GM23248 (cell line): ENCODE results near the gene PLGLB1. TPM values are rescaled to one million over a fixed set of nuclear protein-coding genes. Genes with fewer than 3 reads are reported as not detected.
"Not testable (repeated sequence)": the region's sequence is repeated elsewhere in the genome, so short reads cannot be mapped to it uniquely, and the experiment has no call there.

Experiments
- DNase-seq: peaks from one replicate; pipeline ENCODE4 v3.0.0-alpha.2; 2015
- H2AFZ ChIP-seq: fragments of 200-600 bp; sonication (generic); 2 replicates; pipeline ENCODE4 v1.6.1; 2016; ENCODE audit warnings: antibody characterized with exemption
- H3F3A ChIP-seq: fragments of 200-600 bp; sonication (generic); 2 replicates; pipeline ENCODE4 v1.6.1; 2016; ENCODE audit warnings: mild to moderate bottlenecking, antibody characterized with exemption, mixed run types; ENCODE audit not compliant: insufficient read depth
- H3K27ac ChIP-seq: fragments of 200-600 bp; sonication (generic); 2 replicates; pipeline ENCODE4 v1.5.1; 2016; ENCODE audit warnings: mild to moderate bottlenecking
- H3K27me3 ChIP-seq: fragments of 200-600 bp; sonication (generic); replicated peaks from 2 replicates; pipeline ENCODE4 v1.6.1; 2016; ENCODE audit warnings: mild to moderate bottlenecking; ENCODE audit not compliant: insufficient read depth
- H3K36me3 ChIP-seq: fragments of 200-600 bp; sonication (generic); 2 replicates; pipeline ENCODE4 v1.6.1; 2016; ENCODE audit warnings: low read depth, mild to moderate bottlenecking
- H3K4me1 ChIP-seq: fragments of 200-600 bp; sonication (generic); 2 replicates; pipeline ENCODE4 v1.6.1; 2016; ENCODE audit warnings: mild to moderate bottlenecking; ENCODE audit not compliant: insufficient read depth
- H3K4me2 ChIP-seq: fragments of 200-600 bp; sonication (generic); one replicate; pipeline ENCODE4 v1.6.1; 2016; ENCODE audit warnings: mild to moderate bottlenecking; ENCODE audit not compliant: unreplicated experiment
- H3K4me3 ChIP-seq: fragments of 200-600 bp; sonication (generic); 2 replicates; pipeline ENCODE4 v1.5.1; 2016; ENCODE audit warnings: mild to moderate bottlenecking
- H3K79me2 ChIP-seq: fragments of 200-600 bp; sonication (generic); 2 replicates; pipeline ENCODE4 v1.6.1; 2016; ENCODE audit warnings: mild to moderate bottlenecking; ENCODE audit not compliant: insufficient read depth
- H3K9ac ChIP-seq: fragments of 200-600 bp; sonication (generic); 2 replicates; pipeline ENCODE4 v1.6.1; 2016; ENCODE audit warnings: mild to moderate bottlenecking
- H3K9me2 ChIP-seq: fragments of 200-600 bp; sonication (generic); 2 replicates; pipeline ENCODE4 v1.6.1; 2016; ENCODE audit warnings: mixed run types, mild to moderate bottlenecking, moderate library complexity; ENCODE audit not compliant: insufficient read depth
- H3K9me3 ChIP-seq: fragments of 200-600 bp; sonication (generic); one replicate; pipeline ENCODE4 v1.6.1; 2017; ENCODE audit warnings: low read depth
- H4K20me1 ChIP-seq: fragments of 200-600 bp; sonication (generic); 2 replicates; pipeline ENCODE4 v1.6.0; 2016; ENCODE audit not compliant: insufficient read depth
- WGBS, 2 experiments: methylation state at CpG; one replicate each; pipeline ENCODE4 v1.1.6; 2015 to 2017; ENCODE audit warnings: low lambda C conversion rate in 2 of 2, low coverage in 1 of 2; ENCODE audit errors: missing lambda C conversion rate in 2 of 2; 5-methylcytosine and 5-hydroxymethylcytosine counted together
- in situ Hi-C: fragments of 300-500 bp; cut with MboI; formaldehyde crosslinking; loops from 2 replicates; pipeline ENCODE4 v1.15.0; 2020
- polyA plus RNA-seq: library from polyadenylated mRNA; unstranded; fragments of >200 nt; fragmentation: Nextera tagmentation; extraction: Ambion mirVana; gene quantifications from 2 replicates; pipeline ENCODE4 v1.2.1, GENCODE V29; 2016
- total RNA-seq: library from RNA; depleted of rRNA; stranded (reverse); fragments of >200 nt; shearing (Covaris generic); gene quantifications from 2 replicates; pipeline ENCODE4 v1.2.3, GENCODE V29; 2014; rRNA removed

Gene PLGLB1
- total RNA-seq = 0.22 and 0.38 TPM in 2 replicates
- 0.46 and 1.4 TPM in 2 replicates for polyA plus RNA-seq

DNA sequence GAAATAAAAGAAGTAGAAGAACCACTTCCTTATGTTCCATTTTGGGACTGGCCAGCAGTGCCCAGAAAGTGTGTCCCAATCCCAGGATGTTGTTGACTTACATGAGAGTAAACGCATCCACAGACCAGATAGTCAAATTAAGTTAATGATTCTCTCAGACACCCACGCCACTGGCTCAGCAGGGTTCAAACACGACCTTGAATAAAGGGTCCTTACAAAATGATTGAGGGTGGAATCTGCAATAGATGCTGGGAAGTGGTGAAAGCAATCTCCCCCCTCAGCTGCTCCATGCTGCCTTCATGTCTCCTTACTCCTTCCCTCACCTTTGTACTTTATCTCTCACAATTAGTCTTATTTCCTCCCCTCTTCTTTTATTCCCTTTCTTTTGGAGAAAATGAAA is at the start of gene PLGLB1:
PLGLB1 (minus strand) TSS at position 101 of the 400 bp plus-strand sequence; CDS start at position 40, 61 bp downstream.
- DNase-seq, H3F3A ChIP-seq, H3K4me2 ChIP-seq, H3K4me1 ChIP-seq, in situ Hi-C loops, H3K79me2 ChIP-seq, H3K36me3 ChIP-seq, H3K27ac ChIP-seq, H3K9me3 ChIP-seq, H4K20me1 ChIP-seq, H3K9me2 ChIP-seq, H2AFZ ChIP-seq, H3K4me3 ChIP-seq, H3K27me3 ChIP-seq, H3K9ac ChIP-seq: not testable (repeated sequence)
- WGBS, 2 experiments = 0% methylated on average over 1 of the region's 3 CpGs

DNA sequence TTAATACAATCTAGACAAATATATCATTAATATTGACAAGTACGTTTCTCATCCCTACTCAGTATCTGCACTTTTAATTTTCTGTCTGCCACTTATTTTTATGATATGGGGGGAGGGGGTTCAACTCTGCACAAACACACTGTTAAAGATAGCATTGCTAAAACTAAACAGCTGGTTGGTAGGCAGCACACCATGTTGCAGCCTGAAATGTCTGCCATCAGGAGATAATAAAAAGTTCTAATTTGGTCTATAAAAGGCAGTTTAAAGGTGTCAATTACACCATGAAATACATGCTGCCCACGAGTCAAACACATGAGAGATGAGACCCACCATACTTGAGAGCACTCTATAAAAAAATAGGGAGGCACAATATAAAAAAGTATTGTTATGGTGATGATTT is 42.7 kb upstream of the PLGLB1 start:
- H3K9me2 ChIP-seq, H4K20me1 ChIP-seq, H2AFZ ChIP-seq, H3K4me2 ChIP-seq, H3K4me3 ChIP-seq, H3K9ac ChIP-seq, H3K27ac ChIP-seq, H3K36me3 ChIP-seq, H3K9me3 ChIP-seq, in situ Hi-C loops, H3K4me1 ChIP-seq, DNase-seq, H3K27me3 ChIP-seq, H3F3A ChIP-seq: not testable (repeated sequence)
- peaks cover 12% of the 10 kb centered on the region for H3K79me2 ChIP-seq
- 20 to 31% methylated on average over 1 of the region's 2 CpGs for WGBS, 2 experiments

DNA sequence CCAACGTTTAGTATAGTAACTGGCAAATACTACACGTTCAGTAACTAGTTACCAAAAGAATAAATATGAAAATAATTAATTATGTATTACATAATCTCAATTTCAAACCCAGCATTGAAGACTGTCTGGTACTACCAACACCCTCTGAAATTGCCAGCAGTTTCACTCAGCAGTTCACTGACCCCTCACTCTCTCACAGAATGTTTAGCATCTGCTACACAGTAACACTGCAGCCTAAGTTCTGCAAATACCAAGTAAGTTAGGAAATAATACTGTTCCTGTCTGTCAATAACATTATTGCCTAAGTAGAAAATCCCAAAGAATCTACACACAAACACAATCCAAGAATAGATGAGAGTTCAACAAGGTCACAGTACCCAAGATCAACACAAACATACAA is 41.8 kb upstream of the PLGLB1 start:
- DNase-seq, H3K27ac ChIP-seq, H3K9me2 ChIP-seq, H3K9me3 ChIP-seq, H4K20me1 ChIP-seq, H2AFZ ChIP-seq, H3K4me3 ChIP-seq, H3K4me1 ChIP-seq, H3K9ac ChIP-seq, H3K27me3 ChIP-seq, H3K36me3 ChIP-seq, in situ Hi-C loops, H3K4me2 ChIP-seq, H3F3A ChIP-seq: not testable (repeated sequence)
- no CpG with 5 or more reads among the region's 2 CpGs for WGBS, 2 experiments
- peaks cover 12% of the 10 kb centered on the region for H3K79me2 ChIP-seq

- in situ Hi-C loops, H3K9me3 ChIP-seq, DNase-seq, H3K27ac ChIP-seq, H3K4me1 ChIP-seq, H3K9me2 ChIP-seq, H3K36me3 ChIP-seq, H4K20me1 ChIP-seq, H3K27me3 ChIP-seq, H2AFZ ChIP-seq, H3K9ac ChIP-seq, H3K79me2 ChIP-seq, H3F3A ChIP-seq, H3K4me3 ChIP-seq, H3K4me2 ChIP-seq: not testable (repeated sequence)
- WGBS, 2 experiments = no CpG with 5 or more reads among the region's 1 CpG
Observed at GRCh38 chr2:87061519-87061918, 39.9 kb upstream of the PLGLB1 start.

GRCh38 chr2:87057606-87058005 is 36.0 kb upstream of the PLGLB1 start:
- H3K9me2 ChIP-seq, H3K4me2 ChIP-seq, H3K36me3 ChIP-seq, H3K9me3 ChIP-seq, H4K20me1 ChIP-seq, H3K27me3 ChIP-seq, DNase-seq, H3K79me2 ChIP-seq, H2AFZ ChIP-seq, H3K4me3 ChIP-seq, in situ Hi-C loops, H3K9ac ChIP-seq, H3K27ac ChIP-seq, H3K4me1 ChIP-seq, H3F3A ChIP-seq: not testable (repeated sequence)
- 96 to 99% methylated on average over 3 of the region's 4 CpGs for WGBS, 2 experiments

DNA sequence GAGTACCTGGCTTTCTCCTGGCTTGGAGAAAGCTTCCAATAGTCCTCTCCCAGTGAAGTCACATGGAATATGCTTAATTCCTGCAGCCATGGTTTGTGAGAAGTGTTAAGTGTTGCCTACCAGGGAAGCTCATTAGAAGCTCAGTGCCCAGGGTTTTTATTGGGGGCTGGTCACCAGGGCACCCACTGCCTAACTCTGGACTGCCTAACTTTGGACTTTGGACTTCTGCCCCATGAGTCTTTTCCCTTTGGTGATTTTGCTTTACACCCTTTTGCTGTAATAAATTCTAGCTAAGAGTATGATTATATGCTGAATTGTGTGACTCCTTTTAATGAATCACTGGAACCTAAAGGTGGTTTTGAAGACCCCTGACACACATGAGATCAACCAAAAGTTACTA is 35.2 kb upstream of the PLGLB1 start:
- H2AFZ ChIP-seq, H3F3A ChIP-seq, H3K27ac ChIP-seq, H3K4me1 ChIP-seq, H3K4me3 ChIP-seq, H3K4me2 ChIP-seq, DNase-seq, H4K20me1 ChIP-seq, in situ Hi-C loops, H3K27me3 ChIP-seq, H3K9ac ChIP-seq, H3K79me2 ChIP-seq, H3K9me3 ChIP-seq, H3K36me3 ChIP-seq, H3K9me2 ChIP-seq: not testable (repeated sequence)

GRCh38 chr2:87056435-87056834 is 34.8 kb upstream of the PLGLB1 start:
- H3K27me3 ChIP-seq, H4K20me1 ChIP-seq, DNase-seq, H3K79me2 ChIP-seq, H3K9me3 ChIP-seq, H2AFZ ChIP-seq, in situ Hi-C loops, H3K36me3 ChIP-seq, H3K27ac ChIP-seq, H3K4me3 ChIP-seq, H3K4me2 ChIP-seq, H3K9me2 ChIP-seq, H3K4me1 ChIP-seq, H3K9ac ChIP-seq, H3F3A ChIP-seq: not testable (repeated sequence)
- no CpG with 5 or more reads among the region's 11 CpGs for WGBS, 2 experiments

DNA sequence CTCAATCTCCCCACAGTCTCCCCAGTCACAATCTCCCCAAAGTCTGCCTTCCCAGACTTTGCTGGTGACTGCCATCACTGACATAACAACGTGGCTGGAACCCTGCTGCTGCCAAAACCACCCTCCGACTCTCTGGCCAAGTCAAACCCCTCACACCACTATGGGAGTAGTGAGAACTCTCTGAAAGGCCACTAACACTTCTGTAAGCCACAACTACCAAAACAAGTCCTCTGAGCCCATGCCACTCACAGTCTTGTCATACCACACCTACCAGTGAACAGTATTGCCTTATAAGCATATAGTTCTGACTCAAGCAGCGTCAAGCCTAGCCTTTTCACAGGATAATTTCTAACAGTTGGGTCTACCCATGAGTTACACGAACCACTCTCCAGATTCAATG is 32.7 kb upstream of the PLGLB1 start:
- H4K20me1 ChIP-seq, H3F3A ChIP-seq, H2AFZ ChIP-seq, H3K27ac ChIP-seq, H3K9me2 ChIP-seq, H3K9ac ChIP-seq, H3K4me2 ChIP-seq, H3K4me1 ChIP-seq, in situ Hi-C loops, H3K4me3 ChIP-seq, DNase-seq, H3K36me3 ChIP-seq, H3K9me3 ChIP-seq, H3K79me2 ChIP-seq, H3K27me3 ChIP-seq: not testable (repeated sequence)
- 95% methylated on average over 2 of the region's 4 CpGs for WGBS, 2 experiments
